IMR-90 (cell line): ENCODE data around the gene C3. TPM values are rescaled to one million over a fixed set of nuclear protein-coding genes. Genes with fewer than 3 reads are reported as not detected.

Experiments
- ATAC-seq: fragments of 200-7000 bp; cut with Tn5 transposase; 2 replicates; pipeline ENCODE4 v1.9.1; 2020; ENCODE audit warnings: low read depth, mild to moderate bottlenecking, moderate library complexity
- BruUV-seq: library from RNA; stranded (reverse); fragments of 400-500 nt; replicated peaks from 2 replicates; lab custom pipeline; 2021; lab: Mats Ljungman, UMichigan
- CTCF ChIA-PET: fragments of 300-600 bp; formaldehyde crosslinking; extraction: SDS; loops from one replicate; lab custom pipeline; 2021; ENCODE audit warnings: antibody characterized with exemption; lab: Yijun Ruan, JAX
- POLR2A ChIA-PET: fragments of 300-600 bp; sonication (Branson Sonifier 250); formaldehyde crosslinking; loops from one replicate; lab custom pipeline; 2022; ENCODE audit warnings: antibody characterized with exemption; ENCODE audit not compliant: unreplicated experiment; lab: Charles Lee
- DNase-seq: peaks from one replicate; pipeline ENCODE4 v3.0.0; 2013
- H2AFZ ChIP-seq: replicated peaks from 2 replicates; pipeline ENCODE3; 2013; ENCODE audit warnings: low read length, mild to moderate bottlenecking; ENCODE audit not compliant: poor library complexity
- H2AK5ac ChIP-seq: 2 replicates; pipeline ENCODE4 v1.6.1; 2013; ENCODE audit warnings: low read depth, low read length, inconsistent platforms
- H2AK9ac ChIP-seq: replicated peaks from 2 replicates; pipeline ENCODE3; 2013; ENCODE audit warnings: mild to moderate bottlenecking, low read depth, low read length, moderate library complexity; ENCODE audit not compliant: poor library complexity
- H2BK120ac ChIP-seq: 2 replicates; pipeline ENCODE4 v1.6.1; 2013; ENCODE audit warnings: low read depth, low read length, inconsistent platforms
- H2BK15ac ChIP-seq: 3 replicates; pipeline ENCODE4 v1.6.1; 2013; ENCODE audit warnings: low read depth, low read length, inconsistent platforms
- H2BK20ac ChIP-seq: 2 replicates; pipeline ENCODE4 v1.6.1; 2013; ENCODE audit warnings: low read depth, mild to moderate bottlenecking, inconsistent platforms, low read length, moderate library complexity
- H2BK5ac ChIP-seq: 2 replicates; pipeline ENCODE4 v1.6.1; 2013; ENCODE audit warnings: mild to moderate bottlenecking, low read depth, low read length, inconsistent platforms; ENCODE audit not compliant: poor library complexity, severe bottlenecking
- H3K14ac ChIP-seq: replicated peaks from 2 replicates; pipeline ENCODE4 v1.6.1; 2013; ENCODE audit warnings: low read depth, low read length, inconsistent platforms
- H3K18ac ChIP-seq: 2 replicates; pipeline ENCODE4 v1.6.1; 2013; ENCODE audit warnings: low read depth, low read length, control low read depth
- H3K23ac ChIP-seq: 2 replicates; pipeline ENCODE4 v1.6.1; 2013; ENCODE audit warnings: low read depth, low read length, inconsistent platforms
- H3K27ac ChIP-seq: 2 replicates; pipeline ENCODE4 v1.5.1; 2013; ENCODE audit warnings: mild to moderate bottlenecking, control low read depth, low read length; ENCODE audit not compliant: insufficient read depth
- H3K27me3 ChIP-seq: 2 replicates; pipeline ENCODE4 v1.6.1; 2013; ENCODE audit warnings: low read length; ENCODE audit not compliant: control insufficient read depth, insufficient read depth
- H3K36me3 ChIP-seq: 2 replicates; pipeline ENCODE4 v1.6.1; 2013; ENCODE audit warnings: low read length, mixed read lengths; ENCODE audit not compliant: control insufficient read depth, insufficient read depth
- H3K4ac ChIP-seq: 2 replicates; pipeline ENCODE4 v1.6.1; 2013; ENCODE audit warnings: low read depth, low read length, inconsistent platforms
- H3K4me1 ChIP-seq: 2 replicates; pipeline ENCODE4 v1.6.1; 2013; ENCODE audit warnings: low read length, mixed read lengths; ENCODE audit not compliant: control insufficient read depth, insufficient read depth
- H3K4me2 ChIP-seq: 2 replicates; pipeline ENCODE4 v1.6.1; 2013; ENCODE audit warnings: low read depth, mild to moderate bottlenecking, control low read depth, low read length, moderate library complexity
- H3K4me3 ChIP-seq: 2 replicates; pipeline ENCODE4 v1.5.1; 2013; ENCODE audit warnings: low read depth, mild to moderate bottlenecking, control low read depth, low read length, moderate library complexity; ENCODE audit not compliant: insufficient read depth
- H3K56ac ChIP-seq: 2 replicates; pipeline ENCODE4 v1.6.1; 2013; ENCODE audit warnings: low read length, inconsistent platforms; ENCODE audit not compliant: insufficient read depth; ENCODE audit errors: extremely low read depth
- H3K79me1 ChIP-seq, 2 experiments: 2 replicates each; pipeline ENCODE4 v1.6.1; 2013; ENCODE audit warnings: low read length in 2 of 2, inconsistent platforms in 1 of 2, low read depth in 1 of 2
- H3K9ac ChIP-seq: 2 replicates; pipeline ENCODE4 v1.6.1; 2013; ENCODE audit warnings: low read depth, low read length, control low read depth
- H3K9me1 ChIP-seq: 2 replicates; pipeline ENCODE4 v1.6.1; 2013; ENCODE audit warnings: low read length, inconsistent platforms; ENCODE audit not compliant: insufficient read depth
- H3K9me3 ChIP-seq: 2 replicates; pipeline ENCODE4 v1.6.1; 2013; ENCODE audit warnings: low read length; ENCODE audit not compliant: control insufficient read depth, insufficient read depth
- H4K20me1 ChIP-seq: 2 replicates; pipeline ENCODE4 v1.6.1; 2013; ENCODE audit warnings: low read length, inconsistent platforms; ENCODE audit not compliant: insufficient read depth
- H4K5ac ChIP-seq: 2 replicates; pipeline ENCODE4 v1.6.1; 2013; ENCODE audit warnings: mild to moderate bottlenecking, low read depth, low read length, control low read depth
- H4K8ac ChIP-seq, 2 experiments: 2 replicates each; pipeline ENCODE4 v1.6.1; 2013; ENCODE audit warnings: low read depth in 2 of 2, low read length in 2 of 2, control low read depth in 1 of 2, inconsistent platforms in 1 of 2
- H4K91ac ChIP-seq: 2 replicates; pipeline ENCODE4 v1.6.1; 2013; ENCODE audit warnings: low read depth, low read length, inconsistent platforms; ENCODE audit not compliant: insufficient read depth
- BHLHE40 ChIP-seq: fragments of 150-350 bp; IDR thresholded peaks from 2 replicates; pipeline ENCODE4 v1.6.1; 2016; ENCODE audit warnings: mild to moderate bottlenecking, low read depth, low read length
- CEBPB ChIP-seq: IDR thresholded peaks from 2 replicates; pipeline ENCODE4 v1.6.1; 2012; ENCODE audit warnings: low read depth, low read length, improper control_type of control experiment
- CHD1 ChIP-seq: IDR thresholded peaks from 2 replicates; pipeline ENCODE4 v1.6.1; 2012; ENCODE audit warnings: low read depth, low read length, improper control_type of control experiment
- CTCF ChIP-seq: conservative IDR thresholded peaks from 2 replicates; pipeline ENCODE4 v1.5.1; 2012; ENCODE audit warnings: mild to moderate bottlenecking, low read depth, low read length, improper control_type of control experiment
- ELK1 ChIP-seq: fragments of 150-350 bp; IDR thresholded peaks from 2 replicates; pipeline ENCODE4 v1.6.1; 2016; ENCODE audit warnings: low read depth, mild to moderate bottlenecking, low read length, moderate library complexity, borderline replicate concordance
- FOS ChIP-seq: fragments of 150-350 bp; IDR thresholded peaks from 2 replicates; pipeline ENCODE4 v1.6.1; 2016; ENCODE audit warnings: low read depth, low read length
- MAFK ChIP-seq: IDR thresholded peaks from 2 replicates; pipeline ENCODE4 v1.6.1; 2012; ENCODE audit warnings: low read depth, low read length, improper control_type of control experiment
- MAZ ChIP-seq: IDR thresholded peaks from 2 replicates; pipeline ENCODE4 v1.6.1; 2012; ENCODE audit warnings: low read depth, mild to moderate bottlenecking, low read length, improper control_type of control experiment, moderate library complexity, borderline replicate concordance
- MXI1 ChIP-seq: IDR thresholded peaks from 2 replicates; pipeline ENCODE4 v1.6.1; 2012; ENCODE audit warnings: low read depth, mild to moderate bottlenecking, low read length, moderate library complexity, borderline replicate concordance
- NFE2L2 ChIP-seq: fragments of 150-350 bp; IDR thresholded peaks from 2 replicates; pipeline ENCODE4 v1.6.1; 2016; ENCODE audit warnings: low read depth, mild to moderate bottlenecking, low read length
- POLR2A ChIP-seq: IDR thresholded peaks from 2 replicates; pipeline ENCODE4 v1.6.1; 2012; ENCODE audit warnings: mild to moderate bottlenecking, low read depth, low read length
- RAD21 ChIP-seq: IDR thresholded peaks from 2 replicates; pipeline ENCODE4 v1.6.1; 2012; ENCODE audit warnings: low read length, improper control_type of control experiment
- RCOR1 ChIP-seq: IDR thresholded peaks from 2 replicates; pipeline ENCODE4 v1.6.1; 2012; ENCODE audit warnings: mild to moderate bottlenecking, low read length, improper control_type of control experiment; ENCODE audit not compliant: insufficient replicate concordance
- RFX5 ChIP-seq: IDR thresholded peaks from 2 replicates; pipeline ENCODE4 v1.8.0; 2012; ENCODE audit warnings: low read depth, mild to moderate bottlenecking, low read length, moderate library complexity
- SMC3 ChIP-seq: fragments of 150-350 bp; IDR thresholded peaks from 2 replicates; pipeline ENCODE4 v1.6.1; 2016; ENCODE audit warnings: low read depth, mild to moderate bottlenecking, antibody characterized with exemption, low read length, moderate library complexity
- USF2 ChIP-seq: fragments of 150-350 bp; IDR thresholded peaks from 2 replicates; pipeline ENCODE4 v1.6.1; 2017; ENCODE audit warnings: mild to moderate bottlenecking, antibody characterized with exemption, low read length, low read depth
- WGBS, 2 experiments: methylation state at CpG; one replicate each; pipeline versions ENCODE4 v1.1.5 to v1.1.7; 2013; ENCODE audit warnings: missing lambda C conversion rate in 2 of 2; ENCODE audit not compliant: insufficient read length in 1 of 2; ENCODE audit errors: extremely low coverage in 2 of 2; 5-methylcytosine and 5-hydroxymethylcytosine counted together
- dilution Hi-C: fragments of 300-500 bp; cut with HindIII; formaldehyde crosslinking; loops from one replicate; pipeline ENCODE4 v1.14.3; 2018; ENCODE audit warnings: low sequenced_read_pairs; ENCODE audit not compliant: unreplicated experiment
- in situ Hi-C: fragments of 300-500 bp; cut with MboI; formaldehyde crosslinking; loops from 3 replicates; pipeline ENCODE4 v1.14.3; 2019; ENCODE audit warnings: low sequenced_read_pairs, inconsistent platforms, mixed read lengths
- intact Hi-C: fragments of 100-400 bp; cut with micrococcal nuclease; formaldehyde crosslinking; loops from 2 replicates; pipeline ENCODE4 v1.10.0; 2022
- polyA plus RNA-seq, 3 experiments: library from polyadenylated mRNA; depleted of rRNA; stranded (reverse); fragments of >200 nt; gene quantifications; 2 replicates each; pipeline ENCODE4 v1.2.3, GENCODE V29; 2012; ENCODE audit warnings: low replicate concordance in 1 of 3
- total RNA-seq: library from RNA; depleted of rRNA; stranded (reverse); fragments of >200 nt; gene quantifications from 2 replicates; pipeline ENCODE4 v1.2.3, GENCODE V29; 2012

Gene C3
- total and polyA plus RNA-seq, 2 of the 4 experiments (the other 2 are of a cell fraction), result 0.36 TPM; not detected in 1

- CTCF ChIA-PET, result no interaction called here
- TF ChIP-seq BHLHE40, result no peak
- no peak for TF ChIP-seq RFX5
- no peak for TF ChIP-seq CHD1
- no peak for TF ChIP-seq MAZ
- TF ChIP-seq POLR2A, result no peak
- TF ChIP-seq MAFK, result no peak
- no peak for TF ChIP-seq RAD21
- no peak for TF ChIP-seq CTCF
- TF ChIP-seq SMC3, result no peak
- TF ChIP-seq NFE2L2, result no peak
- TF ChIP-seq MXI1, result no peak
- no peak for TF ChIP-seq ELK1
- TF ChIP-seq USF2, result no peak
- TF ChIP-seq RCOR1, result no peak
- no peak for TF ChIP-seq FOS
- TF ChIP-seq CEBPB, result no peak
These were observed 35.0 kb downstream of the C3 start for GRCh38 chr19:6685482-6685881.

More at GRCh38 chr19:6685482-6685881, 35.0 kb downstream of the C3 start:
- H3K4me1 ChIP-seq, result no peaks in the 10 kb centered on the region
- no peaks in the 10 kb centered on the region for H3K27me3 ChIP-seq
- no peak overlapping the region for H2AK5ac ChIP-seq
- dilution Hi-C loops, result no loop called here
- intact Hi-C loops, result no loop called here
- no peak overlapping the region for H3K4ac ChIP-seq
- H3K14ac ChIP-seq, result no peak overlapping the region
- no peak for DNase-seq
- in situ Hi-C loops, result no loop called here
- no peak overlapping the region for H2BK5ac ChIP-seq
- H3K79me1 ChIP-seq, result no peaks in the 10 kb centered on the region
- H2BK120ac ChIP-seq, result no peak overlapping the region
- no peak overlapping the region for H3K56ac ChIP-seq
- no peak overlapping the region for H3K4me2 ChIP-seq
- no peak overlapping the region for H2BK15ac ChIP-seq
- no TSS peak for BruUV-seq
- H4K91ac ChIP-seq, result no peak overlapping the region
- WGBS, 2 experiments, result 61% methylated on average over 2 of the region's 4 CpGs; no CpG with 5 or more reads in 1 of the 2 experiments
- no peak overlapping the region for H3K18ac ChIP-seq
- no peak overlapping the region for H4K8ac ChIP-seq
- H3K9me1 ChIP-seq, result no peaks in the 10 kb centered on the region
- POLR2A ChIA-PET, result no interaction called here
- H2AFZ ChIP-seq, result no peak overlapping the region
- no peak overlapping the region for H2AK9ac ChIP-seq
- H3K9me3 ChIP-seq, result peaks cover 7% of the 10 kb centered on the region
- H2BK20ac ChIP-seq, result no peak overlapping the region
- H3K36me3 ChIP-seq, result no peaks in the 10 kb centered on the region
- no peaks in the 10 kb centered on the region for H4K20me1 ChIP-seq
- H4K5ac ChIP-seq, result no peak overlapping the region
- no peak overlapping the region for H3K23ac ChIP-seq
- H3K4me3 ChIP-seq, result no peak overlapping the region
- no peak overlapping the region for H3K27ac ChIP-seq
- no peak overlapping the region for H3K9ac ChIP-seq
- no peak for ATAC-seq
